ENCODE measurements around the gene SYNGR4.

- TF ChIP-seq CTCF (IDR thresholded peaks at IDR 0.05) (no peak), POLR2A (IDR thresholded peaks at IDR 0.05) (no peak)
These were observed 712 bp upstream of the SYNGR4 start for GRCh38 chr19:48363500-48363809.

Measured in Peyer's patch (tissue), 4 donors.